OCI-M2 (cell line): ENCODE results near the gene FKBP3.
"Not testable (repeated sequence)": the region's sequence is repeated elsewhere in the genome, so short reads cannot be mapped to it uniquely, and the experiment has no call there.

Experiments used
- DNase-seq: peaks from one replicate; lab custom pipeline; 2025; ENCODE audit not compliant: unreplicated experiment; lab: John Stamatoyannopoulos, UW

FKBP3 gene

GRCh38 chr14:45114327-45114726 is 20.0 kb downstream of the FKBP3 start:
- DNase-seq, result no peak

GRCh38 chr14:45112896-45113781 is 21.1 kb downstream of the FKBP3 start:
- no peak for DNase-seq

GRCh38 chr14:45104561-45104960 is 29.7 kb downstream of the FKBP3 start:
- no peak for DNase-seq

DNA sequence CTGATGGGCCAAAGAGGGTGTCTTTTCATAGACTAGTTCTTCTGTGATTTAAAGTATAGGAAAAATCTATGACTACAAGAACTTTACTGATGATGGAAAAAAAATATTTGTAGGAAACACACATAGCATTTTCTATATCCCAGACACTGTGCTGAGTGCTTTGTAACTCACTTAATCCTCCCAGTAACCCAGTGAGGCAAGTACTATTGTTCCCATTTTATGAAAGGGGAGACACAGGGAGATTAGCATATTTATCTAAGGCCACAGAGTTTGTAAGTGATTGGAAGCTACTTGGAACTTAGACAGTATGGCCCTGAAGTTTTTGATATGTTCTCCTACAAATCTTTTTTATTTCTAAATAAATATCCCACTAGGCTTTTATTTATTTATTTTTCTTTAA is 30.5 kb downstream of the FKBP3 start:
- DNase-seq, result no peak

- no peak for DNase-seq
These were observed 38.1 kb downstream of the FKBP3 start for GRCh38 chr14:45096218-45096617.

DNA sequence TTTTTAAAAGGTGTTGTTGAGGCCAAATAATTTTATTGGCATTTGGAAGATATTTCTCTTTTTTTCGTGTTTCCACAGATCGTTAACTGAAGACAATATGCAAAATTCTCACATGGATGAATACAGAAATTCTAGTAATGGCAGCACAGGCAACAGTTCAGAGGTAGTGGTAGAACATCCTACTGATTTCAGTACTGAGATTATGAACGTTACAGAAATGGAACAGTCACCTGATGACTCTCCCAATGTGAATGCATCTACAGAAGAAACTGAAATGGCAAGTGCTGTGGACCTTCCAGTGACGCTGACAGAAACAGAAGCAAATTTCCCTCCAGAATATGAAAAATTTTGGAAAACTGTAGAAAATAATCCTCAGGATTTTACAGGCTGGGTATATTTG is 39.1 kb downstream of the FKBP3 start:
- no peak for DNase-seq

GRCh38 chr14:45094275-45094674 is 40.0 kb downstream of the FKBP3 start:
- DNase-seq, result no peak

- no peak for DNase-seq
These were observed 42.6 kb downstream of the FKBP3 start for GRCh38 chr14:45091710-45092109.

DNA sequence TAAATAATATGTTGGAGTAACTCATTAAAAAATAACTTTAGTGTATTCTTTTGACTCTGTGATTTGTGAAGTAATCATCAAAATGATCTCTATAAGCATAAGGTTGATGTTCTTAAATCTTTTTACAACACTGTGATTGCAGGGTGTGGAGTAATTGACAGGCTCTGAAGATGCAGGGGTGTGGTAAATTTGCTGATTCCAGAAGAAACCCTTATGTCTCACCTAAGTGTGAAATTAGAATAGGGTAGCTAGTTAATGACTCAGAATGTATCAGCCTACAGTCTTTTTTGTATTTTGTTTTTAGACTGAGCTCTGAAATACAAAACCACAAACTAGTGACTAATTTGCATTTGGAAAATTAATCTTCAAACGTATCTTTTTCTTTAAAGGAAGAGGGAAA is 44.5 kb downstream of the FKBP3 start:
- DNase-seq, result no peak

- DNase-seq, result no peak
These were observed 49.3 kb downstream of the FKBP3 start for GRCh38 chr14:45084946-45085346.

DNA sequence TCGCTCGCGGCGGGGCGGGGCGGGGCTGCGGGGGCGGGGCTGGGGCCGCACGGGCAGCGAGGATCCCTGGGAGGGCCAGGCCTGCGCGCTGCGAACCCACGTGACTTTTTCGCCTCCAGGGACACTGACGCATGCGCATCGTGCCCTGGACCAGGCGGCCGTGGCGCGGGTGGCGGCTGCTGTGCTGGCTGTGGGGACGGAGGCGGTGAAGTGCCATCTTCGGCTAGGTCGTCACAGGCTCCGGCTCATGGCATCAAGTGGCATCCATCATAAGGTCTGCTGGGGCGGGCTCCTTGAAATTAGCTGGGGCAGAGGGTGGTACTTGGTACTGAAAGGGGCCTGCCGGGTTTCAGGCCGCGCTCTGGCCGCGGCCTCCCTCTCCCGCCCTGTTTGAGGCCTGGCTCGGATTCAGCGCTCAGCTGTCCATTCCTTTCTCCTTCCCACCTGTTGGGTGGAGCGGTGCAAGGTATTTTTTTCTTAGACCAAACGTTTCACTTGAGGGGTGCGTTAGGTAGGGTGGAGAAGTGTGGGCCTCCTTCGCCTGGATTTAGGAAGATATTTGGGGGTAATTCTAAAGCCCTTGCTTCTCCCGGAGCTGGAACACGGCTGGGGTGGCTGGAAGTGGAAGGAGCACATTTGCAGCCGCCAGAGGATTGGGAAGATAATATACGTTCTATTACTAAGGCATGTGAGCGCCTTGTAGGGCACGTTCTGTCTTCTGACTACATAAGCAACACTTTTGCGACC is 50.1 kb downstream of the FKBP3 start, which contains the start of gene PRPF39:
PRPF39 (plus strand) TSS at position 141 of the 747 bp plus-strand sequence. CDS start 11,124 bp downstream, outside the sequence.
- DNase-seq, result peak; percentile 72

DNA sequence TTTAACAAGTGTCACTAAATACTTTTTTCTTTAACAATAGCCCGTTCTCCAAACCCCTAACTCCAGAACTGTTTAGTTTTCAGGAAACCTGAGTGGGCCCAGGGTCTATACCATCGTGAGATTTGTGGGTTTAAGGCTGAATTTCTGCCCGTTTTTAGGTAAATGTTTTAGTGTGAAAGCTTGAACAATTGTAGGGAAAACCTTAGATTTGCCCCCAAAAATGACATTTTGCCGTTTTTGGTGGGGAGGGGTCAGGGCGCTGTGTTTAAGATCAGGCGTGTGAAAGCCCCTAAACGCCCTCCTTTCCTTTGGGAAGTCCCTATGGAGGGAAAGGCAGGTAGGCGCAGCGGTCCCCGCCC is 50.7 kb downstream of the FKBP3 start:
- DNase-seq, result no peak

- no peak for DNase-seq
These were observed 51.9 kb downstream of the FKBP3 start for GRCh38 chr14:45082420-45082819.

- not testable (repeated sequence) for DNase-seq
These were observed 53.2 kb downstream of the FKBP3 start for GRCh38 chr14:45081096-45081495.

DNA sequence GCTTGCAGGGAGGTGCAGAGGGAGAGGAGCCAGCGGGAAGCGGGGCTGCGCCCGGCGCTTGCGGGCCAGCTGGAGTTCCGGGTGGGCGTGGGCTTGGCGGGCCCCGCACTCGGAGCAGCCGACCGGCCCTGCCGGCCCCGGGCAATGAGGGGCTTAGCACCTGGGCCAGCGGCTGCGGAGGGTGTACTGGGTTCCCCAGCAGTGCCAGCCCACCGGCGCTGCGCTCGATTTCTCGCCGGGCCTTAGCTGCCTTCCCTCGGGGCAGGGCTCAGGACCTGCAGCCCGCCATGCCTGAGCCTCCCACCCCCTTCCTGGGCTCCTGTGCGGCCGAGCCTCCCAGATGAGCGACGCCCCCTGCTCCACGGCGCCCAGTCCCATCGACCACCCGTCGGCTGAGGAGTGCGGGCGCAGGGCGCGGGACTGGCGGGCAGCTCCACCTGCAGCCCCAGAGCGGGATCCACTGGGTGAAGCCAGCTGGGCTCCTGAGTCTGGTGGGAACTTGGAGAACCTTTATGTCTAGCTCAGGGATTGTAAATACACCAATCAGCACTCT is 53.8 kb downstream of the FKBP3 start:
- DNase-seq, result not testable (repeated sequence)

DNA sequence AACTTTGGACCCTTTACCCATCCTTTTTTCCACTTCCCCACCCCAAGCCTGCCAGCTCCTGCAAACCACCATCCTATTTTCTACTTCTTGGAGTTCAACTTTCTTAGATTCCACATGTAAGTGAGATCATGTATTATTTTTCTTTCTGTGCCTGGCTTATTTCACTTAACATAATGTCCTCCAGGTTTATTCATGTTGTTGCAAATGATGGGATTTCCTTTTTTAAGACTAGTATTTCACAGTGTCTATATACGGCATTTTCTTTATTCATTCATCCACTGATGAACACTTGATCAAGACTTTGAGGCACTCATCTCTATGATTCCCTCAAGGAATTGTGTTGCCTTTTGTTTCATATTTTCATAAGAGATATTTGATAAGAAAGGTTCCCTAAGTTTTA is 56.0 kb downstream of the FKBP3 start:
- no peak for DNase-seq

GRCh38 chr14:45073231-45073879 is 60.9 kb downstream of the FKBP3 start:
- DNase-seq, result no peak

- no peak for DNase-seq
These were observed 62.2 kb downstream of the FKBP3 start for GRCh38 chr14:45072126-45072525.

GRCh38 chr14:45070215-45070614 is 64.1 kb downstream of the FKBP3 start:
- no peak for DNase-seq

DNA sequence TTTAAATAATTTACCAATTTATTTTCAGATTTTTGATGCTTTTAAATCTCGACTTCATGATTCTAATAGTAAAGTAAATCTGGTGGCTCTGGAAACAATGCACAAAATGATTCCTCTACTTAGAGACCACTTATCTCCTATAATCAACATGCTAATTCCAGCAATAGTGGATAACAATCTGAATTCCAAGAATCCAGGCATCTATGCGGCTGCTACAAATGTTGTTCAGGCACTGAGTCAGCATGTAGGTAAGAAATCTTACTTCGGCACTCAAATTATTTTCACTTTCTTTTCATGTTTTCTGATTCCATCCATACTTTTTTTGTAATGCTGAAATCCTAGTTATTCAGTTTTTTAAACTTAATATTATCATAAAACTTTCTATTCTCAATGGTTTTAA is 65.9 kb downstream of the FKBP3 start:
- no peak for DNase-seq

- DNase-seq, result no peak
These were observed 67.6 kb downstream of the FKBP3 start for GRCh38 chr14:45066667-45067066.
